ENCODE measurements around the gene TIMP2.

TIMP2 gene

DNA sequence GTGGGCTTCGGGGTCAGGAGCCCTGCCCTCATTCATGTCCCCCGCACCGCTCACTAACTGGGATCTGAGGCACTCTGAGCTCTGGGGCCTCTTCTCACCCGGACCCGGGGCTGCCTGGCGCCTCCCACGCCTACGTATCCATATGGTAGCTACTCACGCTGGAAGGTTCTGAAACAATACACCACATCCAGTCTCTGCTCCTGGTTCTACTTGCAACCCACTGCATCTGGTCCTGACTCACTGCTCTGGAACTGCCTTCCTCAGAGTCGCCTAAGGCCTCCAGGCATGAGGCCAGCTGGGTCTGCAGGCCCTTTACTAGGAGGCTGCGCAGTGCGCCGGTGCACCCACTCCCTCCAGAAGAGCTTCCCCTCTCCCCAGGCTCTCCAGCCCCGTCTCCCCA is 102.6 kb downstream of the TIMP2 start:
- H3K27me3 ChIP-seq (ENCODE audit: insufficient read depth, low read length, poor library complexity) = no peaks in the 10 kb centered on the region
- H3K4me1 ChIP-seq (ENCODE audit: insufficient read depth, low read length) = peaks cover 37% of the 10 kb centered on the region
- no peak overlapping the region for H3K4me3 ChIP-seq (ENCODE audit: low read depth in 1 of 2, low read length in 2 of 2)
- ATAC-seq (ENCODE audit: insufficient read depth, low read depth) = no peak
- H3K27ac ChIP-seq (ENCODE audit: low read length) = no peak overlapping the region
- DNase-seq = no peak
- H4K20me1 ChIP-seq (ENCODE audit: insufficient read depth, low read length) = peaks cover 38% of the 10 kb centered on the region
- no peaks in the 10 kb centered on the region for H3K9me3 ChIP-seq (ENCODE audit: insufficient read depth, low read length, severe bottlenecking)
- H2AFZ ChIP-seq (ENCODE audit: low read depth, low read length) = no peak overlapping the region
- H3K79me2 ChIP-seq (ENCODE audit: insufficient read depth, low read length) = peaks cover 2% of the 10 kb centered on the region; the same call in 1 of the 2 replicates
- no peak for TF ChIP-seq EZH2 (IDR thresholded peaks at IDR 0.05; ENCODE audit: borderline replicate concordance, low read depth, low read length, severe bottlenecking)
- TF ChIP-seq, protein P1, sequence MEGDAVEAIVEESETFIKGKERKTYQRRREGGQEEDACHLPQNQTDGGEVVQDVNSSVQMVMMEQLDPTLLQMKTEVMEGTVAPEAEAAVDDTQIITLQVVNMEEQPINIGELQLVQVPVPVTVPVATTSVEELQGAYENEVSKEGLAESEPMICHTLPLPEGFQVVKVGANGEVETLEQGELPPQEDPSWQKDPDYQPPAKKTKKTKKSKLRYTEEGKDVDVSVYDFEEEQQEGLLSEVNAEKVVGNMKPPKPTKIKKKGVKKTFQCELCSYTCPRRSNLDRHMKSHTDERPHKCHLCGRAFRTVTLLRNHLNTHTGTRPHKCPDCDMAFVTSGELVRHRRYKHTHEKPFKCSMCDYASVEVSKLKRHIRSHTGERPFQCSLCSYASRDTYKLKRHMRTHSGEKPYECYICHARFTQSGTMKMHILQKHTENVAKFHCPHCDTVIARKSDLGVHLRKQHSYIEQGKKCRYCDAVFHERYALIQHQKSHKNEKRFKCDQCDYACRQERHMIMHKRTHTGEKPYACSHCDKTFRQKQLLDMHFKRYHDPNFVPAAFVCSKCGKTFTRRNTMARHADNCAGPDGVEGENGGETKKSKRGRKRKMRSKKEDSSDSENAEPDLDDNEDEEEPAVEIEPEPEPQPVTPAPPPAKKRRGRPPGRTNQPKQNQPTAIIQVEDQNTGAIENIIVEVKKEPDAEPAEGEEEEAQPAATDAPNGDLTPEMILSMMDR (IDR thresholded peaks at IDR 0.05; ENCODE audit: borderline replicate concordance, extremely low read depth, low read length, poor library complexity, severe bottlenecking) = no peak
- H3K4me2 ChIP-seq (ENCODE audit: insufficient read depth, low read length) = no peak overlapping the region
- H3K9ac ChIP-seq (ENCODE audit: low read depth, low read length) = no peak overlapping the region
- peaks cover 92% of the 10 kb centered on the region for H3K36me3 ChIP-seq (ENCODE audit: insufficient read depth, low read length)

DNA sequence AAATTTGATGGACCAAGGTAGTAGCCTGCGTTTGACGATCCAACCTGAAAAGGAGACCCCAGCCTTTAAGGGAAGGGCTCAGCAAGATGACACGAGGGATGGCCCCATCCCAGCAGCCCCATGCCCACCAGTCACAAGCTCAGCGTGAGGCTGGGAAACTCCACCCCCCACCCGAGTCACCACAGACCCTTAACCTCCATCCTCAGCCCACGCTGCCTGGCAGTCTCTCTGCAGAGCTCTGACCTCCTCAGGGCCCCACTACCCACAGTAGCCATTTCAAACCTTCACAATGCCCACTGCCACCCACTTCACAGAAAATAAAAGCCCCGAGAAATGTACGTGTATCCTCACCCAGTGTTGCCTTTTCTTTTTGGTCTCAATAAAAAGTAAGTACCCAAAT is 103.2 kb downstream of the TIMP2 start:
- Histone ChIP-seq H3K27me3 (ENCODE audit: insufficient read depth, low read length, poor library complexity) (no peaks in the 10 kb centered on the region), H3K27ac (ENCODE audit: low read length) (no peak overlapping the region), H3K4me2 (ENCODE audit: insufficient read depth, low read length) (no peak overlapping the region), H2AFZ (ENCODE audit: low read depth, low read length) (no peak overlapping the region), H3K4me3 (ENCODE audit: low read depth in 1 of 2, low read length in 2 of 2) (no peak overlapping the region), H3K79me2 (ENCODE audit: insufficient read depth, low read length) (peaks cover 2% of the 10 kb centered on the region; the same call in 1 of the 2 replicates), H3K9me3 (ENCODE audit: insufficient read depth, low read length, severe bottlenecking) (no peaks in the 10 kb centered on the region), H3K9ac (ENCODE audit: low read depth, low read length) (no peak overlapping the region), H3K4me1 (ENCODE audit: insufficient read depth, low read length) (peaks cover 37% of the 10 kb centered on the region), H3K36me3 (ENCODE audit: insufficient read depth, low read length) (peaks cover 92% of the 10 kb centered on the region), H4K20me1 (ENCODE audit: insufficient read depth, low read length) (peaks cover 40% of the 10 kb centered on the region)
- no peak for TF ChIP-seq EZH2 (IDR thresholded peaks at IDR 0.05; ENCODE audit: borderline replicate concordance, low read depth, low read length, severe bottlenecking)
- TF ChIP-seq, protein P1 (IDR thresholded peaks at IDR 0.05; ENCODE audit: borderline replicate concordance, extremely low read depth, low read length, poor library complexity, severe bottlenecking) = no peak
- DNase-seq (no peak), ATAC-seq (ENCODE audit: insufficient read depth, low read depth) (no peak)

DNA sequence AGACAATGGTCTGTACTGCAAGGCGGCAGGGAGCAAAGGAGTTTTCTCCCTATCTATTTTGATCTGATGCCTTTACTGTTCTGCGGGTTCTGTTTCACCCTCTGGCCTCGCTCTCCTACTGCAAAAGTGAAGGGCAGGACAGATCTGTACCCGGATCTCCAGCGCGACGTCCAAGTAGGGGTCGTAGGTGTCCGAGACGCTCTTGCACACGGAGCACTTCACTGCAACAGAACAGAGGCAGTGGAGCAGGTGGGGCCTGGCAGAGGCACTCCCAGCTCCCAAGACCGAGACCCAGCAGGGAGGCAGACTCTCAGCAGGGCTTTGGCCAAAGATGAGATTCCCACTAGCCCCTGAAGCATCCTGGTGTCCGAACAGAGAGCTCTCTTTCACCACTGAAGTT is 104.3 kb downstream of the TIMP2 start:
- TF ChIP-seq, protein P1 (IDR thresholded peaks at IDR 0.05; ENCODE audit: borderline replicate concordance, extremely low read depth, low read length, poor library complexity, severe bottlenecking) = no peak
- TF ChIP-seq EZH2 (IDR thresholded peaks at IDR 0.05; ENCODE audit: borderline replicate concordance, low read depth, low read length, severe bottlenecking) = no peak
- H3K9me3 ChIP-seq (ENCODE audit: insufficient read depth, low read length, severe bottlenecking) = no peaks in the 10 kb centered on the region
- H3K27me3 ChIP-seq (ENCODE audit: insufficient read depth, low read length, poor library complexity) = no peaks in the 10 kb centered on the region
- H3K4me2 ChIP-seq (ENCODE audit: insufficient read depth, low read length) = no peak overlapping the region
- no peak overlapping the region for H2AFZ ChIP-seq (ENCODE audit: low read depth, low read length)
- peaks cover 92% of the 10 kb centered on the region for H3K36me3 ChIP-seq (ENCODE audit: insufficient read depth, low read length)
- DNase-seq (no peak), ATAC-seq (ENCODE audit: insufficient read depth, low read depth) (no peak)
- H3K79me2 ChIP-seq (ENCODE audit: insufficient read depth, low read length) = peaks cover 2% of the 10 kb centered on the region; the same call in 1 of the 2 replicates
- no peak overlapping the region for H3K27ac ChIP-seq (ENCODE audit: low read length)
- H3K9ac ChIP-seq (ENCODE audit: low read depth, low read length) = no peak overlapping the region
- H3K4me1 ChIP-seq (ENCODE audit: insufficient read depth, low read length) = peaks cover 37% of the 10 kb centered on the region
- H3K4me3 ChIP-seq (ENCODE audit: low read depth in 1 of 2, low read length in 2 of 2) = no peak overlapping the region
- H4K20me1 ChIP-seq (ENCODE audit: insufficient read depth, low read length) = peaks cover 40% of the 10 kb centered on the region

All from DND-41 (cell line).